Stimulated activated CD4-positive, alpha-beta T cell treated with anti-CD3 and anti-CD28 coated beads, Interleukin-15, amount 100 ng/mL, for 1 hour (primary cell): Measurements from ENCODE around the gene VAPB.

ENCODE experiments used
- DNase-seq, 2 donors: peaks; one replicate each; pipeline ENCODE4 v3.0.0-alpha.2; 2020; ENCODE audit warnings: low read depth in 1 of 2, low spot score in 1 of 2

The VAPB gene

GRCh38 chr20:58433759-58434158 is 44.7 kb downstream of the VAPB start:
- DNase-seq = no peak

DNA sequence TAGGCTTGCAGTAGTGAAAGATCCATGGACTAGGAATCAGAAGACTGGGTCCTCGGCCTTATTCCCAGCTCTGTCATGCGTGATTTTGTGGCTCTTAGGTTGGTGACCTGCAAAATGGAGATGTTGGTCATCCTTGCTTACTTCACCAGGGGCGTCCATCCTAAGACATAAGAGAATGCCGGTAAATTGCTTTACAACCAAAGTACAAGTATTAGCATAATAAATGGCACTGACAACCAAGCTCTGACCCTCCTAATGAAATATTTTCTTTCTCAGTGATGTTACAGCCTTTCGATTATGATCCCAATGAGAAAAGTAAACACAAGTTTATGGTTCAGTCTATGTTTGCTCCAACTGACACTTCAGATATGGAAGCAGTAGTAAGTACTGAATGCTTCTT is 45.3 kb downstream of the VAPB start:
- DNase-seq = no peak

- DNase-seq = no peak
Observed at GRCh38 chr20:58435237-58435636, 46.2 kb downstream of the VAPB start.

DNA sequence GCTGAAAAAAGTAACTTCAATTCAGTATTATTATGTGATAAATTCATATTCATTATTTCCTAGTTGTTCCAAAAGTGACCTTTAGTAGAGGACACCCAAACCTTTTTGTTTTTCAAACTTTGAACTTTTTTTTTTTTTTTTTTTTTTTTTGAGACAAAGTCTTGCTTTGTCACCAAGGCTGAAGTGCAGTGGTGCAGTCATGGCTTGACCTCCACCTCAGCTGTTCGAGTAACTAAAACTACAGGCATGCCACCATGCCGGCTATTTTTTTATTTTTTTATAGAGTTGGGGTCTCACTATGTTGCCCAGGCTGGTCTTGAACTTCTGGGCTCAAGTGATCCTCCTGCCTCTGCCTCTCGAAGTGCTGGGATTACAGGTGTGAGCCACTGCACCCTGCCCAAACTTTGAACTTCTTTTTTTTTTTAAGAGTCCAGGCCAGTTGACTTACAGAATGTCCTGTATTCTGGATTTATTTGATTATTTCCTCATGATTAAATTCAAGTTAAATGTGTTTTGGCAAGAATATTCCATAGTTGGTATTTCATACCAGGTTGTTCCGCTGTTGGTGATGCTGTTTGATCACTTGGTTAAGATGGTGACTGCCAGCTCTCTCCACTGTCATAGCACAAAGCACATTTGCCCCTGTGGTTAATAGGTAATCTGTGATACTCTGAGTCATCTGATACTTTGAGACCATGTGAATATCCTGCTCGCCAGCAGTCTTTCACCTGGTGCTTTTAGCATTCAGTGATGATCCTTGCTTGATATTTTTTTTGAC is 48.0 kb downstream of the VAPB start:
- no peak for DNase-seq

- DNase-seq = no peak
Observed at GRCh38 chr20:58438970-58439808, 50.2 kb downstream of the VAPB start.

- DNase-seq = no peak
Observed at GRCh38 chr20:58440021-58440767, 51.2 kb downstream of the VAPB start.

DNA sequence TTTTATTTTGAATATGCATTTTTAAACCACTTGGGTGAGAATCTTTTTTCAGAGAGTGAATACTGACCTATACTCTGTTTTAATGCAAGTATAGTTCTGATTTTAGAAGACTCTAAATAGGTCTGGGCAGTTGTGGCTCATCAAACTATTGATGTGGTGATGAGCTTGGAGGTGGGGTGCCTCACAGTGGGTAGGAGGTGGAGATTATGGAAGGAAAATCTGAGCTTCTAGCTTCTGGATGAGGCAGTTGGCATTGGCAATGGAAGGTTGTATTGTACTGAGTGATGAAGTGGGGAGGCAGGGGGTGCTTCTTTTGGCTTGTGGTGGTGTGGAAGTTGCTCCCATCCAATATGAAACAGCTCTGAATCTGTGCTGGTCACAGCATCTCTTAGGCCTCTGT is 52.7 kb downstream of the VAPB start:
- no peak for DNase-seq

- DNase-seq = no peak
Observed at GRCh38 chr20:58444746-58445255, 55.8 kb downstream of the VAPB start.

DNA sequence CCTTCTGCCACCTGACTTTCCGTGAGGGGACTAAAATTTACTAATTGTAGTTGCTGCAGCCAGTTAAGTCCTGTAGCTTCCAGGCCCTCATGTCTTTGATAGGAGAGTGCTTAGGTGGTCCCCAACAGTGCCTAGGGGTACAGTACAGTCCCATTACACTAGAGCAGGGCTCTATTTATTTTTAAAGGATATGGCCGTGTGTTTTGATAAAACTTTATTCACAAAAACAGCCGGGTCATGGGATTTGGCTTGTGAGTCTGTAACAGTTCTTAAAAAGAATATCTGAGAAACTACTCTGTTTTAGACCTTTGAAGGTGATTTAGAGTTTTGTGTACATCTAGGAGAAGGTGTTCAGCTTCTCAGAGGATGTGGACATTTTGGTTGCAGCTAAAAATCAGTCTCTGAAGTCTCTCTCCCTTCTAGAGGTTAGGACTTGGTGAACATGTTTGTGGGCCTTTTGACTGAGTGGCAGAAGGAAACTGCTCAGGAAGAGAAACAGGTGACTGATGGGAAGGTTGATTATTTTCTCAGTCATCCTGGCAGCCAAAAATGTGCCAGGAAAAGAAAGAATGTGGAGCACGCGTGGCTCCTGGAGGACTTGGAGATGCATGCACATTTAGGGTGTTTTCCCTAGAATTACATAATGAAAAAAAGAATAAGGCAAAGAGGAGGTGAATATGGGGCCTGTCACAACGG is 57.4 kb downstream of the VAPB start:
- DNase-seq = no peak

GRCh38 chr20:58446960-58447265 is 57.9 kb downstream of the VAPB start:
- no peak for DNase-seq

- peak; percentile 11 to 12 for DNase-seq
Observed at GRCh38 chr20:58447511-58448391, 58.7 kb downstream of the VAPB start.

- DNase-seq = no peak
Observed at GRCh38 chr20:58448958-58449357, 59.9 kb downstream of the VAPB start.

DNA sequence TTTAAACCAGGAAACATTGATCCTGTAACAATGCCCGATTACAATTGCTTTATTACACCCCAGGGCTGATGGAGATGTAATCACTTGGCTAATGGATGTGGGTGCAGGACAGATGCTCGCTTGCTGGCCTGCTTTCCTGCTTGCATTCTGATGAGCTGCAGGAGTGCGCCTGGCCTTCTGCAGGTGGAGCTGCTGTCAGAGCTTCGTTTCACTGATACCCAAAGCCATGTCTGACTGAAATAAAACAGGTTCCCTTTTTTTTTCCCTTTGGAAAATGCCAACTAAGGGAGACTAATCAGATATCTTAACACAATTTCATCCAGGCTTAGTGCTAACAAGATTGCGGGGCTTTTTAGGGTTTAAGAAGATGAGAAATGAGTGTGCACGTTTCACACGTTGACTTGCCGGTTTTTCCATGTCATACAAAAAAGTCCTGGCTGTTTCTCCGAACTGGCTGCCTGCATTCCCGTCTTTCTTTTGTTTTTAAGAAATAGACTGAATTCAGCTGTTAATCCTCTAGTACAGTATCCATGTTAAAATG is 60.7 kb downstream of the VAPB start:
- DNase-seq = no peak

GRCh38 chr20:58450254-58450653 is 61.2 kb downstream of the VAPB start:
- no peak for DNase-seq

DNA sequence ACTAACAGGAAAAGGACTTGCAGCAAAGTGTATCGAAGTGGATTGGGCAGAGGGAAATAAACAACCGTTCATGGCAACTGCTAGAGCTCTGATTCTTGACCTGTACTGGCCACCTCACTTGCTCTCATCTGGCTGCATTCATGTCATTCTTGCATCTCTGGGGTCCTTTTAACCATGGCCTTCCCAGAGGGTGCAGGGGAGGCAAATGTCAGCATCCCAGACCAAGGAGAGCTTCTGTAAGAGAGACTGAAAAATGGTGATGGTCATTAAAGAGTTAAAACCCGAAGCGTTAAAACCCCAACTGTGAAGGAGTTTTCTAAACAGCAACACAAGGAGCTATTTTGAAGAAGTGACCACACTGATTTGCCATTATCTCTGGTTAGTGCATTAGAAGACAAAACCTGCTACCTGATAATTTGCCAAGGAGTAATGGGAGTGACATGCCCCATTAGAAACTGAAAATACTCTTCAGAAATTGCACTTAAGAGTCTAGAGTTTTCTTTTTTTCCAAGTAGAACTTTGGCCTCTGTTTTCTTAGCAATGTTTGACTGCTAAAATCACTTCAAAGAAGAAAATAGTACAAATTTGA is 63.7 kb downstream of the VAPB start:
- no peak for DNase-seq

GRCh38 chr20:58453391-58453790 is 64.4 kb downstream of the VAPB start:
- DNase-seq = no peak

DNA sequence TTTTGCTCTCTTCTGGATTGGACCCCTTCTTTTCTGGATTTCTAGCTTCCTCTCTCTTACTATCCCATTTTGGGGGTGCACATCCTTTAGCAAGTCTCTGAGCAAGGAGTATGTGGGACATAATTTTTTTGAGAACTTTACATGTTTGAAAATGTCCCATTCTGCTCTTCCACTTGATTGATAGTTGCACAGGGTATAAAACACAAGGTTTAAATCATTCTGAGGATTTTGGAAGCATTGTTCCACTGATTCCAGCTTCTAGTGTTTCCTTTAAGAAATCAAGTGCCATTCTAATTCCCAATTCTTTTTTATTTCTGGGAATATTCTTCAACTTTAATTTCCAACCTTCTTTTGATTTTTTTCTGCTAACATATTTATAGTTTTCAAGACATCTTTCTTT is 65.4 kb downstream of the VAPB start:
- no peak for DNase-seq

GRCh38 chr20:58457083-58457695 is 68.2 kb downstream of the VAPB start:
- DNase-seq = no peak
